ENCODE data around the gene EPHA10.

Gene EPHA10

GRCh38 chr1:37797750-37798345 is 32.9 kb upstream of the EPHA10 start (continued):
- TF ChIP-seq PATZ1 (CRISPR knock-in tag; IDR thresholded peaks at IDR 0.05; ENCODE audit: borderline replicate concordance), result no peak
- TF ChIP-seq ZC3H10 (CRISPR knock-in tag; IDR thresholded peaks at IDR 0.05), result no peak
- no peak for TF ChIP-seq ZNF8 (CRISPR knock-in tag; IDR thresholded peaks at IDR 0.05)
- TF ChIP-seq GLIS3 (CRISPR knock-in tag; IDR thresholded peaks at IDR 0.05), result no peak
- no peak for TF ChIP-seq TCF4 (CRISPR knock-in tag; IDR thresholded peaks at IDR 0.05; ENCODE audit: borderline replicate concordance)
- TF ChIP-seq OSR1 (CRISPR knock-in tag; IDR thresholded peaks at IDR 0.05), result no peak

- TF ChIP-seq TSHZ2 (CRISPR knock-in tag; IDR thresholded peaks at IDR 0.05) (peak; percentile 33; the same call in 1 of the 2 replicates), CSDC2 (CRISPR knock-in tag; IDR thresholded peaks at IDR 0.05) (0 out of 2 replicates have a peak, but pooled peaks have one; percentile 81), PATZ1 (CRISPR knock-in tag; IDR thresholded peaks at IDR 0.05; ENCODE audit: borderline replicate concordance) (no peak), ESRRG (CRISPR knock-in tag; IDR thresholded peaks at IDR 0.05) (no peak), SNAI2 (CRISPR knock-in tag; IDR thresholded peaks at IDR 0.05) (0 out of 2 replicates have a peak, but pooled peaks have one; percentile 24)
- peak; percentile 70 for ATAC-seq
Measured at GRCh38 chr1:37795340-37796125, 30.6 kb upstream of the EPHA10 start.

- no peak for TF ChIP-seq ARNTL (CRISPR knock-in tag; IDR thresholded peaks at IDR 0.05; ENCODE audit: borderline replicate concordance, low read depth)
- no peak for TF ChIP-seq CSDC2 (CRISPR knock-in tag; IDR thresholded peaks at IDR 0.05)
- no peak for TF ChIP-seq ZFP3 (CRISPR knock-in tag; IDR thresholded peaks at IDR 0.05)
- no peak for TF ChIP-seq TOX (CRISPR knock-in tag; IDR thresholded peaks at IDR 0.05; ENCODE audit: borderline replicate concordance)
- TF ChIP-seq PPARA (CRISPR knock-in tag; IDR thresholded peaks at IDR 0.05; ENCODE audit: borderline replicate concordance), result no peak
- no peak for TF ChIP-seq ZNF565 (CRISPR knock-in tag; conservative IDR thresholded peaks at IDR 0.05; ENCODE audit: low read depth)
- ATAC-seq, result peak; percentile 7
Measured at GRCh38 chr1:37794372-37795339, 29.7 kb upstream of the EPHA10 start.

- peak; percentile 83 for ATAC-seq
- TF ChIP-seq ZNF70 (CRISPR knock-in tag; IDR thresholded peaks at IDR 0.05) (no peak), ZFP30 (CRISPR knock-in tag; IDR thresholded peaks at IDR 0.05) (no peak), CSDC2 (CRISPR knock-in tag; IDR thresholded peaks at IDR 0.05) (no peak), BACH2 (CRISPR knock-in tag; IDR thresholded peaks at IDR 0.05; ENCODE audit: borderline replicate concordance) (no peak), SNAI2 (CRISPR knock-in tag; IDR thresholded peaks at IDR 0.05) (no peak), OSR1 (CRISPR knock-in tag; IDR thresholded peaks at IDR 0.05) (no peak), RARB (CRISPR knock-in tag; IDR thresholded peaks at IDR 0.05) (no peak), CSRNP3 (CRISPR knock-in tag; IDR thresholded peaks at IDR 0.05) (no peak), POU6F1 (CRISPR knock-in tag; IDR thresholded peaks at IDR 0.05; ENCODE audit: borderline replicate concordance, low read depth) (no peak), PATZ1 (CRISPR knock-in tag; IDR thresholded peaks at IDR 0.05; ENCODE audit: borderline replicate concordance) (no peak), ZC3H10 (CRISPR knock-in tag; IDR thresholded peaks at IDR 0.05) (no peak), ZNF565 (CRISPR knock-in tag; conservative IDR thresholded peaks at IDR 0.05; ENCODE audit: low read depth) (no peak)
Measured at GRCh38 chr1:37793773-37794371, 29.0 kb upstream of the EPHA10 start, which contains the start of gene MANEAL. MANEAL (plus strand) TSS chr1:37793847; CDS start chr1:37794183, 336 bp downstream.
